A549 (cell line): ENCODE measurements around the gene DLG2. TPM values are rescaled to one million over a fixed set of nuclear protein-coding genes. Genes with fewer than 3 reads are reported as not detected.

Experiments used
- ATAC-seq, 2 experiments: fragments of 200-7000 bp in 1 of 2; fragments of >200 bp in 1 of 2; cut with Nextera tagmentation in 1 of 2; cut with Tn5 transposase in 1 of 2; 3 replicates each; pipeline versions ENCODE4 v1.8.0 to v1.9.1; 2018 to 2020; ENCODE audit warnings: mild to moderate bottlenecking in 1 of 2, moderate library complexity in 1 of 2
- CTCF ChIA-PET: fragments of 300-600 bp; sonication (Branson Sonifier 250); formaldehyde crosslinking; extraction: SDS; loops from one replicate; lab custom pipeline; 2021; ENCODE audit warnings: antibody characterized with exemption, inconsistent platforms; lab: Yijun Ruan, JAX
- POLR2A ChIA-PET: fragments of 350-600 bp; formaldehyde crosslinking; extraction: SDS; loops from one replicate; lab custom pipeline; 2021; ENCODE audit warnings: antibody characterized with exemption, inconsistent platforms; lab: Yijun Ruan, JAX
- DNase-seq, 2 experiments: peaks; one replicate each; pipeline versions ENCODE4 v3.0.0 to v3.0.0-alpha.2; 2011 to 2016; ENCODE audit warnings: low read depth in 1 of 2, low spot score in 1 of 2
- FAIRE-seq: peaks from 2 replicates; lab custom pipeline; 2011; peaks lifted over from hg19 to GRCh38; lab: Jason Lieb, UNC
- H3K27ac ChIP-seq, 2 experiments: fragments of >200 bp; sonication (Bioruptor Twin); formaldehyde crosslinking; 3 replicates each; pipeline ENCODE4 v1.5.1; 2016 to 2017
- H3K4me1 ChIP-seq: fragments of >200 bp; sonication (Bioruptor Twin); formaldehyde crosslinking; 3 replicates; pipeline ENCODE4 v1.6.1; 2016
- H3K4me2 ChIP-seq: fragments of >200 bp; sonication (Bioruptor Twin); formaldehyde crosslinking; 3 replicates; pipeline ENCODE4 v1.6.1; 2016
- H3K4me3 ChIP-seq: fragments of >200 bp; sonication (Bioruptor Twin); formaldehyde crosslinking; 3 replicates; pipeline ENCODE4 v1.5.1; 2016
- H3K9me3 ChIP-seq: fragments of >200 bp; sonication (Bioruptor Twin); formaldehyde crosslinking; 3 replicates; pipeline ENCODE4 v1.6.1; 2016
- CEBPB ChIP-seq, 2 experiments: fragments of >200 bp in 1 of 2; sonication (Bioruptor Twin) in 1 of 2; formaldehyde crosslinking in 1 of 2; IDR thresholded peaks; 2 replicates each; pipeline ENCODE4 v1.6.1; 2012 to 2016
- CHD2 ChIP-seq: fragments of 150-350 bp; IDR thresholded peaks from 2 replicates; pipeline ENCODE4 v1.6.1; 2014; ENCODE audit warnings: low read length; ENCODE audit not compliant: partially characterized antibody
- CHD4 ChIP-seq: fragments of 200-600 bp; sonication (generic); IDR thresholded peaks from 2 replicates; pipeline ENCODE4 v1.6.1; 2016; ENCODE audit warnings: antibody characterized with exemption, mild to moderate bottlenecking, borderline replicate concordance
- EHMT2 ChIP-seq: fragments of 200-600 bp; sonication (generic); IDR thresholded peaks from 2 replicates; pipeline ENCODE4 v1.6.1; 2016; ENCODE audit warnings: antibody characterized with exemption, low read depth, mild to moderate bottlenecking, moderate library complexity
- EP300 ChIP-seq, 2 experiments: fragments of >200 bp; sonication (Bioruptor Twin); formaldehyde crosslinking; IDR thresholded peaks; 2 replicates in 1 of 2; 3 replicates in 1 of 2; pipeline ENCODE4 v1.6.1; 2016 to 2017
- FOSL2 ChIP-seq, 2 experiments: fragments of 450-650 bp in 1 of 2; fragments of >200 bp in 1 of 2; sonication (Bioruptor Twin) in 1 of 2; formaldehyde crosslinking; IDR thresholded peaks; 2 replicates each; pipeline versions ENCODE4 v1.5.0 to v1.6.1; 2016 to 2020; ENCODE audit warnings: mild to moderate bottlenecking in 1 of 2, moderate library complexity in 1 of 2
- HDAC2 ChIP-seq: fragments of 200-600 bp; sonication (generic); IDR thresholded peaks from 2 replicates; pipeline ENCODE4 v1.6.1; 2016
- HOXA7 ChIP-seq: fragments of 250-450 bp; sonication (Bioruptor Pico); IDR thresholded peaks from 2 replicates; pipeline ENCODE4 v1.5.0; 2020; ENCODE audit warnings: mild to moderate bottlenecking, moderate library complexity
- JUN ChIP-seq, 2 experiments: fragments of >200 bp; sonication (Bioruptor Twin); formaldehyde crosslinking; IDR thresholded peaks; 2 replicates in 1 of 2; 3 replicates in 1 of 2; pipeline ENCODE4 v1.6.1; 2016 to 2017
- JUNB ChIP-seq: fragments of >200 bp; sonication (Bioruptor Twin); formaldehyde crosslinking; IDR thresholded peaks from 2 replicates; pipeline ENCODE4 v1.6.1; 2016
- KDM5A ChIP-seq: fragments of 200-600 bp; sonication (generic); IDR thresholded peaks from 2 replicates; pipeline ENCODE4 v1.6.1; 2016; ENCODE audit warnings: antibody characterized with exemption, mild to moderate bottlenecking
- MAZ ChIP-seq: fragments of 150-350 bp; IDR thresholded peaks from 2 replicates; pipeline ENCODE4 v1.6.1; 2014; ENCODE audit warnings: antibody characterized with exemption, low read depth, low read length, borderline replicate concordance
- NFE2L2 ChIP-seq: fragments of 150-350 bp; conservative IDR thresholded peaks from 2 replicates; pipeline ENCODE4 v1.6.1; 2014; ENCODE audit warnings: low read length
- NR3C1 ChIP-seq: fragments of >200 bp; sonication (Bioruptor Twin); formaldehyde crosslinking; IDR thresholded peaks from 3 replicates; pipeline ENCODE4 v1.6.1; 2017
- RCOR1 ChIP-seq: fragments of 150-350 bp; IDR thresholded peaks from 2 replicates; pipeline ENCODE4 v1.6.1; 2014; ENCODE audit warnings: antibody characterized with exemption, low read length, low read depth
- RNF2 ChIP-seq: fragments of 200-600 bp; sonication (generic); IDR thresholded peaks from 2 replicates; pipeline ENCODE4 v1.6.1; 2016; ENCODE audit warnings: low read depth, mild to moderate bottlenecking, antibody characterized with exemption, moderate library complexity, borderline replicate concordance
- SMC3 ChIP-seq: fragments of >200 bp; sonication (Bioruptor Twin); formaldehyde crosslinking; IDR thresholded peaks from 3 replicates; pipeline ENCODE4 v1.6.1; 2018; ENCODE audit warnings: inconsistent platforms
- ZNF302 ChIP-seq: fragments of 250-450 bp; sonication (Bioruptor Pico); IDR thresholded peaks from 2 replicates; pipeline ENCODE4 v1.9.0; 2021; ENCODE audit warnings: inconsistent platforms, mild to moderate bottlenecking, moderate library complexity
- WGBS: methylation state at CpG from one replicate; pipeline ENCODE4 v1.1.6; 2017; ENCODE audit errors: missing lambda C conversion rate; 5-methylcytosine and 5-hydroxymethylcytosine counted together
- polyA plus RNA-seq, 4 experiments: library from polyadenylated mRNA; depleted of rRNA in 3 of 4; stranded (reverse); fragments of >200 nt; fragmentation: RNase III in 1 of 4; extraction: RNeasy Plus Mini Kit Qiagen cat#74134 plus additional on column Dnase treatment in 1 of 4; gene quantifications; 2 replicates in 3 of 4; 3 replicates in 1 of 4; pipeline ENCODE4 v1.2.3, GENCODE V29; 2011 to 2017
- TF ChIP-seq, protein P1 (sequence below): fragments of >200 bp; sonication (Bioruptor Twin); formaldehyde crosslinking; IDR thresholded peaks from 3 replicates; pipeline ENCODE4 v1.6.1; 2016
- TF ChIP-seq, protein P2 (sequence below): fragments of 150-350 bp; IDR thresholded peaks from 2 replicates; pipeline ENCODE4 v1.6.1; 2014; ENCODE audit warnings: low read depth, mild to moderate bottlenecking, low read length
- TF ChIP-seq, protein P3 (sequence below): fragments of 200-600 bp; sonication (generic); IDR thresholded peaks from 2 replicates; pipeline ENCODE4 v1.6.1; 2016; ENCODE audit warnings: antibody characterized with exemption, mild to moderate bottlenecking, moderate library complexity
- TF ChIP-seq, protein P4 (sequence below): fragments of >200 bp; sonication (Bioruptor Twin); formaldehyde crosslinking; IDR thresholded peaks from 3 replicates; pipeline ENCODE4 v1.5.1; 2016

DLG2 gene
- polyA plus RNA-seq, 2 of the 4 experiments (the other 2 are of a cell fraction): 0.26 to 0.79 TPM

GRCh38 chr11:84969103-84969502, 658.0 kb downstream of the DLG2 start:
- DNase-seq (no peak), ATAC-seq (no peak), FAIRE-seq (no peak)
- Histone ChIP-seq H3K4me1 (no peaks in the 10 kb centered on the region), H3K9me3 (no peaks in the 10 kb centered on the region), H3K4me2 (no peak overlapping the region), H3K4me3 (no peak overlapping the region), H3K27ac (no peak overlapping the region)
- TF ChIP-seq HOXA7: no peak
- TF ChIP-seq, protein P1, sequence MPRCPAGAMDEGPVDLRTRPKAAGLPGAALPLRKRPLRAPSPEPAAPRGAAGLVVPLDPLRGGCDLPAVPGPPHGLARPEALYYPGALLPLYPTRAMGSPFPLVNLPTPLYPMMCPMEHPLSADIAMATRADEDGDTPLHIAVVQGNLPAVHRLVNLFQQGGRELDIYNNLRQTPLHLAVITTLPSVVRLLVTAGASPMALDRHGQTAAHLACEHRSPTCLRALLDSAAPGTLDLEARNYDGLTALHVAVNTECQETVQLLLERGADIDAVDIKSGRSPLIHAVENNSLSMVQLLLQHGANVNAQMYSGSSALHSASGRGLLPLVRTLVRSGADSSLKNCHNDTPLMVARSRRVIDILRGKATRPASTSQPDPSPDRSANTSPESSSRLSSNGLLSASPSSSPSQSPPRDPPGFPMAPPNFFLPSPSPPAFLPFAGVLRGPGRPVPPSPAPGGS: no peak
- WGBS: 30% methylated on average over 2 of the region's 2 CpGs
- ChIA-PET CTCF (no interaction called here), POLR2A (no interaction called here)

GRCh38 chr11:84965484-84965883, 661.7 kb downstream of the DLG2 start:
- POLR2A ChIA-PET: no interaction called here
- TF ChIP-seq SMC3 (no peak), FOSL2 (IDR thresholded peaks at IDR 0.05) (no peak), FOSL2 (CRISPR knock-in tag; IDR thresholded peaks at IDR 0.05) (no peak), KDM5A (no peak), JUNB (no peak), JUN (IDR thresholded peaks at IDR 0.05) (no peak), NFE2L2 (no peak), CHD2 (no peak), NR3C1 (no peak), MAZ (no peak), ZNF302 (CRISPR knock-in tag) (no peak), HDAC2 (no peak), RCOR1 (no peak), EHMT2 (no peak), EP300 (IDR thresholded peaks at IDR 0.05) (no peak), RNF2 (no peak), CHD4 (no peak), CEBPB (IDR thresholded peaks at IDR 0.05) (no peak)
- TF ChIP-seq, protein P2, sequence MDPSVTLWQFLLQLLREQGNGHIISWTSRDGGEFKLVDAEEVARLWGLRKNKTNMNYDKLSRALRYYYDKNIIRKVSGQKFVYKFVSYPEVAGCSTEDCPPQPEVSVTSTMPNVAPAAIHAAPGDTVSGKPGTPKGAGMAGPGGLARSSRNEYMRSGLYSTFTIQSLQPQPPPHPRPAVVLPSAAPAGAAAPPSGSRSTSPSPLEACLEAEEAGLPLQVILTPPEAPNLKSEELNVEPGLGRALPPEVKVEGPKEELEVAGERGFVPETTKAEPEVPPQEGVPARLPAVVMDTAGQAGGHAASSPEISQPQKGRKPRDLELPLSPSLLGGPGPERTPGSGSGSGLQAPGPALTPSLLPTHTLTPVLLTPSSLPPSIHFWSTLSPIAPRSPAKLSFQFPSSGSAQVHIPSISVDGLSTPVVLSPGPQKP: no peak
- TF ChIP-seq, protein P3, sequence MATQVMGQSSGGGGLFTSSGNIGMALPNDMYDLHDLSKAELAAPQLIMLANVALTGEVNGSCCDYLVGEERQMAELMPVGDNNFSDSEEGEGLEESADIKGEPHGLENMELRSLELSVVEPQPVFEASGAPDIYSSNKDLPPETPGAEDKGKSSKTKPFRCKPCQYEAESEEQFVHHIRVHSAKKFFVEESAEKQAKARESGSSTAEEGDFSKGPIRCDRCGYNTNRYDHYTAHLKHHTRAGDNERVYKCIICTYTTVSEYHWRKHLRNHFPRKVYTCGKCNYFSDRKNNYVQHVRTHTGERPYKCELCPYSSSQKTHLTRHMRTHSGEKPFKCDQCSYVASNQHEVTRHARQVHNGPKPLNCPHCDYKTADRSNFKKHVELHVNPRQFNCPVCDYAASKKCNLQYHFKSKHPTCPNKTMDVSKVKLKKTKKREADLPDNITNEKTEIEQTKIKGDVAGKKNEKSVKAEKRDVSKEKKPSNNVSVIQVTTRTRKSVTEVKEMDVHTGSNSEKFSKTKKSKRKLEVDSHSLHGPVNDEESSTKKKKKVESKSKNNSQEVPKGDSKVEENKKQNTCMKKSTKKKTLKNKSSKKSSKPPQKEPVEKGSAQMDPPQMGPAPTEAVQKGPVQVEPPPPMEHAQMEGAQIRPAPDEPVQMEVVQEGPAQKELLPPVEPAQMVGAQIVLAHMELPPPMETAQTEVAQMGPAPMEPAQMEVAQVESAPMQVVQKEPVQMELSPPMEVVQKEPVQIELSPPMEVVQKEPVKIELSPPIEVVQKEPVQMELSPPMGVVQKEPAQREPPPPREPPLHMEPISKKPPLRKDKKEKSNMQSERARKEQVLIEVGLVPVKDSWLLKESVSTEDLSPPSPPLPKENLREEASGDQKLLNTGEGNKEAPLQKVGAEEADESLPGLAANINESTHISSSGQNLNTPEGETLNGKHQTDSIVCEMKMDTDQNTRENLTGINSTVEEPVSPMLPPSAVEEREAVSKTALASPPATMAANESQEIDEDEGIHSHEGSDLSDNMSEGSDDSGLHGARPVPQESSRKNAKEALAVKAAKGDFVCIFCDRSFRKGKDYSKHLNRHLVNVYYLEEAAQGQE: no peak
- TF ChIP-seq, protein P4, sequence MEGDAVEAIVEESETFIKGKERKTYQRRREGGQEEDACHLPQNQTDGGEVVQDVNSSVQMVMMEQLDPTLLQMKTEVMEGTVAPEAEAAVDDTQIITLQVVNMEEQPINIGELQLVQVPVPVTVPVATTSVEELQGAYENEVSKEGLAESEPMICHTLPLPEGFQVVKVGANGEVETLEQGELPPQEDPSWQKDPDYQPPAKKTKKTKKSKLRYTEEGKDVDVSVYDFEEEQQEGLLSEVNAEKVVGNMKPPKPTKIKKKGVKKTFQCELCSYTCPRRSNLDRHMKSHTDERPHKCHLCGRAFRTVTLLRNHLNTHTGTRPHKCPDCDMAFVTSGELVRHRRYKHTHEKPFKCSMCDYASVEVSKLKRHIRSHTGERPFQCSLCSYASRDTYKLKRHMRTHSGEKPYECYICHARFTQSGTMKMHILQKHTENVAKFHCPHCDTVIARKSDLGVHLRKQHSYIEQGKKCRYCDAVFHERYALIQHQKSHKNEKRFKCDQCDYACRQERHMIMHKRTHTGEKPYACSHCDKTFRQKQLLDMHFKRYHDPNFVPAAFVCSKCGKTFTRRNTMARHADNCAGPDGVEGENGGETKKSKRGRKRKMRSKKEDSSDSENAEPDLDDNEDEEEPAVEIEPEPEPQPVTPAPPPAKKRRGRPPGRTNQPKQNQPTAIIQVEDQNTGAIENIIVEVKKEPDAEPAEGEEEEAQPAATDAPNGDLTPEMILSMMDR: no peak
- Histone ChIP-seq H3K4me3 (no peak overlapping the region), H3K4me1 (no peaks in the 10 kb centered on the region), H3K9me3 (no peaks in the 10 kb centered on the region), H3K4me2 (no peak overlapping the region), H3K27ac (no peak overlapping the region)
- DNase-seq: no peak
- CTCF ChIA-PET: interaction anchor here (0.6 kb wide), 2 partner anchors 89 to 147 kb away, joined by 3 read pairs; no protein-coding TSS in a partner anchor
- FAIRE-seq: no peak
- no peak for ATAC-seq
- WGBS: 51% methylated on average over 4 of the region's 4 CpGs
